Keratinocyte (primary cell): Measurements from ENCODE around the gene TPM4.

Source experiments
- CTCF ChIP-seq, 3 experiments: IDR thresholded peaks in 1 of 3; conservative IDR thresholded peaks in 1 of 3; optimal IDR thresholded peaks in 1 of 3; 2 replicates in 2 of 3; 3 replicates in 1 of 3; pipeline versions ENCODE3 to v1.5.1; 2011; ENCODE audit warnings: low read length in 3 of 3, mild to moderate bottlenecking in 3 of 3, moderate library complexity in 2 of 3, control low read depth in 1 of 3, inconsistent platforms in 1 of 3; ENCODE audit not compliant: insufficient read depth in 2 of 3; ENCODE audit errors: extremely low read depth in 1 of 3
- EZH2 ChIP-seq: IDR thresholded peaks from one replicate; pipeline ENCODE4 v1.6.1; 2012; ENCODE audit warnings: inconsistent platforms, mild to moderate bottlenecking, low read length, moderate library complexity

GRCh38 chr19:16085115-16085514 is 8.8 kb downstream of the TPM4 start:
- no peak for TF ChIP-seq CTCF (optimal IDR thresholded peaks at IDR 0.05 in 1 of 3, IDR thresholded peaks at IDR 0.05 in 1 of 3, conservative IDR thresholded peaks at IDR 0.05 in 1 of 3; ENCODE audit: extremely low read depth in 1 of 3, insufficient read depth in 2 of 3, low read length in 3 of 3)
- TF ChIP-seq EZH2: no peak
